H1 (cell line): ENCODE data around the gene DDC.

Experiments used
- BRCA1 ChIP-seq: IDR thresholded peaks from 2 replicates; pipeline ENCODE4 v1.6.1; 2012; ENCODE audit warnings: low read depth, low read length, improper control_type of control experiment
- CREB1 ChIP-seq: IDR thresholded peaks from 2 replicates; pipeline ENCODE4 v1.6.1; 2012; ENCODE audit warnings: inconsistent platforms
- CTCF ChIP-seq, 3 experiments: IDR thresholded peaks; 1 replicate in 2 of 3; 2 replicates in 1 of 3; pipeline versions ENCODE4 v1.5.1 to v1.6.1; 2011; ENCODE audit warnings: low read length in 3 of 3, mild to moderate bottlenecking in 3 of 3, inconsistent platforms in 2 of 3, low read depth in 1 of 3, moderate library complexity in 1 of 3; ENCODE audit not compliant: insufficient read depth in 1 of 3; ENCODE audit errors: control extremely low read depth in 1 of 3
- GABPA ChIP-seq: IDR thresholded peaks from 2 replicates; pipeline ENCODE4 v1.6.1; 2011; ENCODE audit warnings: mild to moderate bottlenecking, low read length, moderate library complexity, borderline replicate concordance; ENCODE audit not compliant: insufficient read depth
- HDAC2 ChIP-seq, 2 experiments: fragments of 300-600 bp in 1 of 2; sonication (generic) in 1 of 2; IDR thresholded peaks; 2 replicates each; pipeline ENCODE4 v1.6.1; 2011 to 2012; ENCODE audit warnings: low read depth in 2 of 2, low read length in 2 of 2, mild to moderate bottlenecking in 2 of 2, moderate library complexity in 2 of 2, borderline replicate concordance in 1 of 2, inconsistent platforms in 1 of 2
- MAFK ChIP-seq: IDR thresholded peaks from 2 replicates; pipeline ENCODE4 v1.6.1; 2012; ENCODE audit warnings: low read depth, mild to moderate bottlenecking, improper control_type of control experiment, low read length
- MAX ChIP-seq: IDR thresholded peaks from 2 replicates; pipeline ENCODE4 v1.6.1; 2012; ENCODE audit warnings: inconsistent platforms
- NANOG ChIP-seq: IDR thresholded peaks from 2 replicates; pipeline ENCODE4 v1.6.1; 2011; ENCODE audit warnings: low read length, low read depth, mild to moderate bottlenecking, inconsistent platforms; ENCODE audit not compliant: insufficient read depth, poor library complexity, severe bottlenecking
- POLR2A ChIP-seq, 2 experiments: IDR thresholded peaks; 1 replicate in 1 of 2; 2 replicates in 1 of 2; pipeline ENCODE4 v1.6.1; 2011; ENCODE audit warnings: low read depth in 2 of 2, low read length in 2 of 2, mild to moderate bottlenecking in 2 of 2; ENCODE audit errors: control extremely low read depth in 1 of 2
- RXRA ChIP-seq: IDR thresholded peaks from 2 replicates; pipeline ENCODE4 v1.6.1; 2011; ENCODE audit warnings: low read depth, mild to moderate bottlenecking, low read length, moderate library complexity; ENCODE audit not compliant: insufficient read depth
- SP4 ChIP-seq: IDR thresholded peaks from 2 replicates; pipeline ENCODE4 v1.6.1; 2012; ENCODE audit warnings: low read length, inconsistent platforms
- TAF1 ChIP-seq: IDR thresholded peaks from 2 replicates; pipeline ENCODE4 v1.6.1; 2011; ENCODE audit warnings: mild to moderate bottlenecking, low read depth, low read length
- TEAD4 ChIP-seq: IDR thresholded peaks from 2 replicates; pipeline ENCODE4 v1.6.1; 2012; ENCODE audit warnings: low read depth, low read length, inconsistent platforms, mixed read lengths
- YY1 ChIP-seq: IDR thresholded peaks from 2 replicates; pipeline ENCODE4 v1.6.1; 2011; ENCODE audit warnings: low read depth, mild to moderate bottlenecking, low read length

GRCh38 chr7:50409856-50410745, 155.1 kb downstream of the DDC start:
- TF ChIP-seq CTCF (IDR thresholded peaks at IDR 0.05; ENCODE audit: control extremely low read depth in 1 of 3, insufficient read depth in 1 of 3, low read depth in 1 of 3, low read length in 3 of 3) (no peak), MAFK (no peak), MAX (no peak), NANOG (no peak), RXRA (no peak), POLR2A (IDR thresholded peaks at IDR 0.05; ENCODE audit: control extremely low read depth in 1 of 2, low read depth in 2 of 2, low read length in 2 of 2) (no peak), TAF1 (no peak), BRCA1 (no peak), HDAC2 (IDR thresholded peaks at IDR 0.05; ENCODE audit: borderline replicate concordance in 1 of 2, low read depth in 2 of 2, low read length in 2 of 2) (no peak), GABPA (no peak), YY1 (no peak), SP4 (no peak), CREB1 (no peak), TEAD4 (no peak)
